ENCODE results near the gene PIGBOS1.
A peak's percentile ranks its signal among the peaks of the same experiment; 100 is the strongest.
"Not testable (repeated sequence)": the region's sequence is repeated elsewhere in the genome, so short reads cannot be mapped to it uniquely, and the experiment has no call there.

The PIGBOS1 gene

GRCh38 chr15:55297315-55297714 is 21.6 kb downstream of the PIGBOS1 start:
- DNase-seq (ENCODE audit: low read depth in 2 of 3, low spot score in 2 of 3): no peak

- DNase-seq (ENCODE audit: low read depth in 2 of 3, low spot score in 2 of 3): peak; percentile 65 to 66 (median 65)
Observed at GRCh38 chr15:55290528-55291057, 28.3 kb downstream of the PIGBOS1 start.

GRCh38 chr15:55289746-55290527 is 29.0 kb downstream of the PIGBOS1 start, which contains the start of gene RAB27A:
Gene RAB27A, minus strand, starts transcription at chr15:55289813. Its CDS starts 54,879 bp downstream, at chr15:55234934.
- peak; percentile 66 to 69 (median 68) for DNase-seq (ENCODE audit: low read depth in 2 of 3, low spot score in 2 of 3)

- no peak for DNase-seq (ENCODE audit: low read depth in 2 of 3, low spot score in 2 of 3)
Observed at GRCh38 chr15:55289011-55289745, 29.7 kb downstream of the PIGBOS1 start.

GRCh38 chr15:55288006-55288717 is 30.8 kb downstream of the PIGBOS1 start:
- no peak for DNase-seq (ENCODE audit: low read depth in 2 of 3, low spot score in 2 of 3)

- not testable (repeated sequence) for DNase-seq (ENCODE audit: low read depth in 2 of 3, low spot score in 2 of 3)
Observed at GRCh38 chr15:55286442-55287189, 32.3 kb downstream of the PIGBOS1 start.

- DNase-seq (ENCODE audit: low read depth in 2 of 3, low spot score in 2 of 3): no peak
Observed at GRCh38 chr15:55284426-55284825, 34.5 kb downstream of the PIGBOS1 start.

GRCh38 chr15:55283379-55284147 is 35.4 kb downstream of the PIGBOS1 start:
- no peak for DNase-seq (ENCODE audit: low read depth in 2 of 3, low spot score in 2 of 3)

GRCh38 chr15:55282284-55282833 is 36.6 kb downstream of the PIGBOS1 start:
- no peak for DNase-seq (ENCODE audit: low read depth in 2 of 3, low spot score in 2 of 3)

GRCh38 chr15:55281517-55282228 is 37.2 kb downstream of the PIGBOS1 start:
- DNase-seq (ENCODE audit: low read depth in 2 of 3, low spot score in 2 of 3): no peak

- not testable (repeated sequence) for DNase-seq (ENCODE audit: low read depth in 2 of 3, low spot score in 2 of 3)
Observed at GRCh38 chr15:55280589-55280988, 38.3 kb downstream of the PIGBOS1 start.

- no peak for DNase-seq (ENCODE audit: low read depth in 2 of 3, low spot score in 2 of 3)
Observed at GRCh38 chr15:55279746-55280351, 39.1 kb downstream of the PIGBOS1 start.

- no peak for DNase-seq (ENCODE audit: low read depth in 2 of 3, low spot score in 2 of 3)
Observed at GRCh38 chr15:55279100-55279745, 39.7 kb downstream of the PIGBOS1 start.

GRCh38 chr15:55277715-55278114 is 41.2 kb downstream of the PIGBOS1 start:
- no peak for DNase-seq (ENCODE audit: low read depth in 2 of 3, low spot score in 2 of 3)

GRCh38 chr15:55277116-55277564 is 41.8 kb downstream of the PIGBOS1 start:
- DNase-seq (ENCODE audit: low read depth in 2 of 3, low spot score in 2 of 3): no peak

GRCh38 chr15:55276324-55276723 is 42.6 kb downstream of the PIGBOS1 start:
- no peak for DNase-seq (ENCODE audit: low read depth in 2 of 3, low spot score in 2 of 3)

- DNase-seq (ENCODE audit: low read depth in 2 of 3, low spot score in 2 of 3): no peak
Observed at GRCh38 chr15:55270291-55270690, 48.6 kb downstream of the PIGBOS1 start.

GRCh38 chr15:55268176-55268695 is 50.7 kb downstream of the PIGBOS1 start:
- no peak for DNase-seq (ENCODE audit: low read depth in 2 of 3, low spot score in 2 of 3)
